GM06990 (cell line): ENCODE data around the gene PLCG2.

Experiments used
- DNase-seq: peaks from one replicate; pipeline ENCODE4 v3.0.0-alpha.2; 2011; ENCODE audit not compliant: insufficient read length; ENCODE audit errors: extremely low read depth
- H3K27me3 ChIP-seq: replicated peaks from 2 replicates; pipeline ENCODE4 v1.6.0; 2011; ENCODE audit warnings: low read length; ENCODE audit not compliant: control insufficient read depth, insufficient read depth
- H3K36me3 ChIP-seq: 2 replicates; pipeline ENCODE4 v1.5.1; 2011; ENCODE audit warnings: low read length; ENCODE audit not compliant: control insufficient read depth, insufficient read depth
- H3K4me3 ChIP-seq: replicated peaks from 2 replicates; pipeline ENCODE4 v1.5.1; 2011; ENCODE audit warnings: low read depth, mild to moderate bottlenecking, control low read depth, low read length
- TF ChIP-seq, protein P1 (sequence below): IDR thresholded peaks from 2 replicates; pipeline ENCODE4 v1.5.1; 2011; ENCODE audit warnings: low read length, control low read depth, mild to moderate bottlenecking, inconsistent platforms; ENCODE audit not compliant: insufficient read depth, poor library complexity, severe bottlenecking

PLCG2 gene

DNA sequence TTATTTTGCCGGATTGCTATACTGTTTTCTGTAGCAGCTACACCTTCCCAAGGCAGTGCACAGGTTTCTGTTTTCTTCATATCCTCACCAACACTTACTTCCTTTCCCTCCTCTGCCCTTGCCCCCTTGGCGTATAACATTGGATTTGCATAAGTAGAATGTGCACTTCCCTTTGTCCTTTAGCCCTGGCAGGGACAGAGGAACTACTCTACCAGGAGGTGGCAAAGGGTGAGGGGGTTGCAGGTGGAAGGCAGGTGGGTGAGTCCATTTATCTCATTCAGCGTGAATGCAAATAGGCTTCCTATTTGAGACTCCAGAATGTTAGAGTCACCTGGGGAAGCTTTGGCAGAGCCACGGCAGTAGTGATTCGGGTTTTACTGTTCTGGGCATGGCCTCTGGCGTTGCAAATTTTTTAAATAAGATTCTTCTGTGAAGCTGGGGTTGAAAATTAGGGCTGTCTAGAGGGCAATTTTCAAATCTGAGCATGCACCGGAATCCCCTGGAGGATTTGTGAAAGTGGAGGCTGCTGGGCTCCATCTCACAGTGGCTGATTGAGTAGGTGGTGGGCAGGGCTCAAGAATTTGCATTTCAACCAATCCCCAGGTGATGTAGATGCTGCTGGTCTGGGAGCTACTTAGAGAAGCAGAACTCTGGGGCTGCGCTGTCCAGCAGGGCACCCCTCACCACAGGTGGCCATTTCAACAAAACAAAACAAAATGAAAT lies 84.7 kb downstream of the PLCG2 start:
- no peaks in the 10 kb centered on the region for H3K27me3 ChIP-seq
- TF ChIP-seq, protein P1, sequence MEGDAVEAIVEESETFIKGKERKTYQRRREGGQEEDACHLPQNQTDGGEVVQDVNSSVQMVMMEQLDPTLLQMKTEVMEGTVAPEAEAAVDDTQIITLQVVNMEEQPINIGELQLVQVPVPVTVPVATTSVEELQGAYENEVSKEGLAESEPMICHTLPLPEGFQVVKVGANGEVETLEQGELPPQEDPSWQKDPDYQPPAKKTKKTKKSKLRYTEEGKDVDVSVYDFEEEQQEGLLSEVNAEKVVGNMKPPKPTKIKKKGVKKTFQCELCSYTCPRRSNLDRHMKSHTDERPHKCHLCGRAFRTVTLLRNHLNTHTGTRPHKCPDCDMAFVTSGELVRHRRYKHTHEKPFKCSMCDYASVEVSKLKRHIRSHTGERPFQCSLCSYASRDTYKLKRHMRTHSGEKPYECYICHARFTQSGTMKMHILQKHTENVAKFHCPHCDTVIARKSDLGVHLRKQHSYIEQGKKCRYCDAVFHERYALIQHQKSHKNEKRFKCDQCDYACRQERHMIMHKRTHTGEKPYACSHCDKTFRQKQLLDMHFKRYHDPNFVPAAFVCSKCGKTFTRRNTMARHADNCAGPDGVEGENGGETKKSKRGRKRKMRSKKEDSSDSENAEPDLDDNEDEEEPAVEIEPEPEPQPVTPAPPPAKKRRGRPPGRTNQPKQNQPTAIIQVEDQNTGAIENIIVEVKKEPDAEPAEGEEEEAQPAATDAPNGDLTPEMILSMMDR: no peak
- H3K36me3 ChIP-seq: peaks cover 45% of the 10 kb centered on the region
- peak overlapping the region; percentile 11 for H3K4me3 ChIP-seq
- DNase-seq: peak; percentile 31

DNA sequence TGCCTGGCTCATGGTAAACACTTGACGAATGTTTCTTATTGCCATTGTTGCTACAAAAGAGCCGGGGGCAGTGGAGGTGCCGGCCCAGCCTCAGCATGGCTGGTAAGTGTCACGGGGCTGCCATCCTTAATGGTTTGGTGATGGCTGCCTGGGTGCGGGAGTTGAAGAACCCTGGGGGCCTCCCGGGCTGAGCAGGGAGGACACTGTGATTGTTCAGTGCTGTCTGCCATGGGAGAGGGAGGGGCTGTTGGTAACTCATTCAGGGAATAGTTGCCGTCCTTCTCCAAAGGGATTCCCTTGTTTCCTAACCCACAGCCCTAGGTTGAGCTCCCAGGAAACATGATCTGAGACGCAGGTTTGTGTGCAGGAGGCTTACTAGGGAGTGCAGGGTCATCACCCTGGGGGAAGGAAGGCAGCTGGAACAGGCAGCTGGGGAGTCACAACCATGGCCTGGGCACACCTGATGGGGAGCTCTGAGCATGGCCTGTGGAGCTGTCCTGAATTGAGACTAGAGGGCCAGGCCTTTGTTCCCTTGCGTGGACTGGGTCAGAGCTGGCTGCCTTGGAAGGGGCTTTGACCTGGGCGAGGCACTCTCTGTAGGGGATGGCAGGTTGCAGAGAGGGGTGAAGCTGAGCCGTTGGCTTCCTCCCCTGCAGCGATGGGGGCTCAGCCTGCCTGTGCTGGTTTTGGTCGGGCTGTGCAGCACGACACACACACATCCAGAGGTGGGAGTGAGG lies 85.7 kb downstream of the PLCG2 start:
- H3K4me3 ChIP-seq: no peak overlapping the region
- peaks cover 47% of the 10 kb centered on the region for H3K36me3 ChIP-seq

GRCh38 chr16:81866820-81867440 lies 87.8 kb downstream of the PLCG2 start:
- DNase-seq: peak; percentile 31
- Histone ChIP-seq H3K4me3 (no peak overlapping the region), H3K27me3 (no peaks in the 10 kb centered on the region), H3K36me3 (peaks cover 40% of the 10 kb centered on the region)
- TF ChIP-seq, protein P1: no peak

More for the DNA sequence above, 85.7 kb downstream of the PLCG2 start:
- no peaks in the 10 kb centered on the region for H3K27me3 ChIP-seq
- TF ChIP-seq, protein P1: no peak
- no peak for DNase-seq

GRCh38 chr16:81868057-81868748 lies 89.1 kb downstream of the PLCG2 start:
- peaks cover 40% of the 10 kb centered on the region for H3K36me3 ChIP-seq
- no peaks in the 10 kb centered on the region for H3K27me3 ChIP-seq
- DNase-seq: no peak
- TF ChIP-seq, protein P1: no peak
- no peak overlapping the region for H3K4me3 ChIP-seq

GRCh38 chr16:81869326-81869725 lies 90.2 kb downstream of the PLCG2 start:
- no peak for DNase-seq
- Histone ChIP-seq H3K27me3 (no peaks in the 10 kb centered on the region), H3K4me3 (no peak overlapping the region), H3K36me3 (peaks cover 42% of the 10 kb centered on the region)
- TF ChIP-seq, protein P1: no peak
